ENCODE results near the gene RPTOR. TPM values are rescaled to one million over a fixed set of nuclear protein-coding genes. Genes with fewer than 3 reads are reported as not detected.

RPTOR gene
- total RNA-seq, 1 experiment from 2014 or later: 46.2 TPM

DNA sequence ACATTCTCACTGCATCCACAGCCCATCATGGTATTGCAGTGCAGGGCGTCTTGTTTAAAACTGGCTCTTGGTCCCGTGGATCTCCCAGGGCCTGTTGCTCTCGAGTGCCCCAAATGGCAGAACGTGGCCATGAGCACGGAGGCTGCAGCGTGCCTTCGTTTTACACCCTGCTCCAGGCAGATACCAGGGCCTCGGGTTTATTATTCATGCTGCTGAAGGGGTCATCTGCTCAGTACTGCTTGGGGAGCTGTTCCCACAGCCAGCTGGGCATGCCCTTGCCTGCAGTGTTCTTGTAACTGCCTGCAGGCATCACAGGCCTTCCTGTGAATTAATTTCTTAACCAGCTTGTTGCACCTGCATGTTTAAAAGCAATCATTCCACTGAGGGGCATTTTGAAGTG lies 317.3 kb downstream of the RPTOR start:
- no peak for TF ChIP-seq EZH2phosphoT487 (IDR thresholded peaks at IDR 0.05; ENCODE audit: borderline replicate concordance, low read length)
- TF ChIP-seq EZH2 (IDR thresholded peaks at IDR 0.05; ENCODE audit: low read length, unreplicated experiment): no peak
- TF ChIP-seq, protein P1, sequence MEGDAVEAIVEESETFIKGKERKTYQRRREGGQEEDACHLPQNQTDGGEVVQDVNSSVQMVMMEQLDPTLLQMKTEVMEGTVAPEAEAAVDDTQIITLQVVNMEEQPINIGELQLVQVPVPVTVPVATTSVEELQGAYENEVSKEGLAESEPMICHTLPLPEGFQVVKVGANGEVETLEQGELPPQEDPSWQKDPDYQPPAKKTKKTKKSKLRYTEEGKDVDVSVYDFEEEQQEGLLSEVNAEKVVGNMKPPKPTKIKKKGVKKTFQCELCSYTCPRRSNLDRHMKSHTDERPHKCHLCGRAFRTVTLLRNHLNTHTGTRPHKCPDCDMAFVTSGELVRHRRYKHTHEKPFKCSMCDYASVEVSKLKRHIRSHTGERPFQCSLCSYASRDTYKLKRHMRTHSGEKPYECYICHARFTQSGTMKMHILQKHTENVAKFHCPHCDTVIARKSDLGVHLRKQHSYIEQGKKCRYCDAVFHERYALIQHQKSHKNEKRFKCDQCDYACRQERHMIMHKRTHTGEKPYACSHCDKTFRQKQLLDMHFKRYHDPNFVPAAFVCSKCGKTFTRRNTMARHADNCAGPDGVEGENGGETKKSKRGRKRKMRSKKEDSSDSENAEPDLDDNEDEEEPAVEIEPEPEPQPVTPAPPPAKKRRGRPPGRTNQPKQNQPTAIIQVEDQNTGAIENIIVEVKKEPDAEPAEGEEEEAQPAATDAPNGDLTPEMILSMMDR (conservative IDR thresholded peaks at IDR 0.05; ENCODE audit: low read depth, low read length): no peak
- H3K4me2 ChIP-seq (ENCODE audit: low read length): no peak overlapping the region
- H3K9ac ChIP-seq (ENCODE audit: low read length): no peak overlapping the region
- ChIA-PET POLR2A (ENCODE audit: unreplicated experiment) (no interaction called here), CTCF (no interaction called here)
- H3K4me1 ChIP-seq (ENCODE audit: insufficient read depth, low read length): peaks cover 24% of the 10 kb centered on the region
- H3K27me3 ChIP-seq (ENCODE audit: low read length): no peaks in the 10 kb centered on the region
- intact Hi-C loops (cut with micrococcal nuclease): no loop called here
- H4K20me1 ChIP-seq (ENCODE audit: low read length): no peaks in the 10 kb centered on the region
- no peak overlapping the region for H2AFZ ChIP-seq (ENCODE audit: low read length)
- DNase-seq (no peak), ATAC-seq (no peak)
- H3K9me2 ChIP-seq (replicated peaks; ENCODE audit: low read length): no peaks in the 10 kb centered on the region
- H3K4me3 ChIP-seq (ENCODE audit: low read length): no peak overlapping the region
- no TSS peak for BruUV-seq (replicated peaks)
- no peaks in the 10 kb centered on the region for H3K79me2 ChIP-seq (ENCODE audit: low read length)
- H3K27ac ChIP-seq (ENCODE audit: low read length): no peak overlapping the region
- H3F3A ChIP-seq (ENCODE audit: low read length, unreplicated experiment): no peaks in the 10 kb centered on the region
- no peaks in the 10 kb centered on the region for H3K9me3 ChIP-seq (ENCODE audit: low read length)
- 0 out of 2 replicates have a peak, but pooled peaks cover 2% of the 10 kb centered on the region for H3K36me3 ChIP-seq (ENCODE audit: low read depth, low read length)

- Histone ChIP-seq H3K4me2 (ENCODE audit: low read length) (no peak overlapping the region), H3K9me3 (ENCODE audit: low read length) (no peaks in the 10 kb centered on the region), H3K36me3 (ENCODE audit: low read depth, low read length) (no peaks in the 10 kb centered on the region), H4K20me1 (ENCODE audit: low read length) (no peaks in the 10 kb centered on the region), H3K27me3 (ENCODE audit: low read length) (no peaks in the 10 kb centered on the region), H3K9me2 (replicated peaks; ENCODE audit: low read length) (no peaks in the 10 kb centered on the region), H3K27ac (ENCODE audit: low read length) (no peak overlapping the region), H3K79me2 (ENCODE audit: low read length) (no peaks in the 10 kb centered on the region), H3K9ac (ENCODE audit: low read length) (no peak overlapping the region), H2AFZ (ENCODE audit: low read length) (no peak overlapping the region), H3K4me1 (ENCODE audit: insufficient read depth, low read length) (peaks cover 18% of the 10 kb centered on the region), H3F3A (ENCODE audit: low read length, unreplicated experiment) (no peaks in the 10 kb centered on the region), H3K4me3 (ENCODE audit: low read length) (no peak overlapping the region)
- BruUV-seq (replicated peaks): no TSS peak
- DNase-seq: no peak
- no peak for ATAC-seq
- ChIA-PET CTCF (no interaction called here), POLR2A (ENCODE audit: unreplicated experiment) (no interaction called here)
- no peak for TF ChIP-seq EZH2 (IDR thresholded peaks at IDR 0.05; ENCODE audit: low read length, unreplicated experiment)
- intact Hi-C loops (cut with micrococcal nuclease): no loop called here
Measured at GRCh38 chr17:80862481-80862961, 317.9 kb downstream of the RPTOR start.

DNA sequence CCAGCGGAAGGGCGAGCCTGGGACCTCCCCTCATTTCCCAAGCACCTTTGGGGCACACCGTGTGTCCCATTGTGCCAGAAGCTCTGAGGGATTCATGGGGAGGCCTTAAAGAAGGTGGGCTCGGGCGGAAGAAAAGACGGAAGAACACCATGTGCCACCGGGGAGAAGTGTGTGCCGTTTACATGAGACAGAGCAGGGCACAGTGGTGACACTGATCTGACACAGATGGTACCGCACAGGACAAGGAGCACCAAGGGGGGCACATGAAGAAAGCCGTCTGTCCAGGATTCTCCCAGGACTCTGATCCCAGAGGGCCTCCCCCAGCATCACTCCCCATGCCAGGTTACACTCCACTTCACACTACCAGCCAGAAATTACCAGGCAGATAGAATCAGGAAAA lies 318.3 kb downstream of the RPTOR start:
- Histone ChIP-seq H3K79me2 (ENCODE audit: low read length) (no peaks in the 10 kb centered on the region), H3K4me3 (ENCODE audit: low read length) (no peak overlapping the region), H3K9me2 (replicated peaks; ENCODE audit: low read length) (no peaks in the 10 kb centered on the region), H3K36me3 (ENCODE audit: low read depth, low read length) (no peaks in the 10 kb centered on the region), H3K4me1 (ENCODE audit: insufficient read depth, low read length) (peaks cover 16% of the 10 kb centered on the region), H3K9ac (ENCODE audit: low read length) (no peak overlapping the region), H3K27me3 (ENCODE audit: low read length) (no peaks in the 10 kb centered on the region), H3F3A (ENCODE audit: low read length, unreplicated experiment) (no peaks in the 10 kb centered on the region), H3K9me3 (ENCODE audit: low read length) (no peaks in the 10 kb centered on the region), H2AFZ (ENCODE audit: low read length) (no peak overlapping the region), H3K4me2 (ENCODE audit: low read length) (no peak overlapping the region), H3K27ac (ENCODE audit: low read length) (no peak overlapping the region), H4K20me1 (ENCODE audit: low read length) (no peaks in the 10 kb centered on the region)
- CTCF ChIA-PET: no interaction called here
- DNase-seq (no peak), ATAC-seq (no peak)
- POLR2A ChIA-PET (ENCODE audit: unreplicated experiment): no interaction called here
- no TSS peak for BruUV-seq (replicated peaks)
- TF ChIP-seq EZH2 (IDR thresholded peaks at IDR 0.05; ENCODE audit: low read length, unreplicated experiment): no peak
- no peak for TF ChIP-seq EZH2phosphoT487 (IDR thresholded peaks at IDR 0.05; ENCODE audit: borderline replicate concordance, low read length)
- TF ChIP-seq, protein P1 (conservative IDR thresholded peaks at IDR 0.05; ENCODE audit: low read depth, low read length): no peak
- intact Hi-C loops (cut with micrococcal nuclease): no loop called here
